A549 (cell line): ENCODE data around the gene HS3ST3B1. TPM values are rescaled to one million over a fixed set of nuclear protein-coding genes. Genes with fewer than 3 reads are reported as not detected.

ENCODE experiments used
- ATAC-seq, 2 experiments: fragments of 200-7000 bp in 1 of 2; fragments of >200 bp in 1 of 2; cut with Nextera tagmentation in 1 of 2; cut with Tn5 transposase in 1 of 2; 3 replicates each; pipeline versions ENCODE4 v1.8.0 to v1.9.1; 2018 to 2020; ENCODE audit warnings: mild to moderate bottlenecking in 1 of 2, moderate library complexity in 1 of 2
- CTCF ChIA-PET: fragments of 300-600 bp; sonication (Branson Sonifier 250); formaldehyde crosslinking; extraction: SDS; loops from one replicate; lab custom pipeline; 2021; ENCODE audit warnings: antibody characterized with exemption, inconsistent platforms; lab: Yijun Ruan, JAX
- POLR2A ChIA-PET: fragments of 350-600 bp; formaldehyde crosslinking; extraction: SDS; loops from one replicate; lab custom pipeline; 2021; ENCODE audit warnings: antibody characterized with exemption, inconsistent platforms; lab: Yijun Ruan, JAX
- DNase-seq, 2 experiments: peaks; one replicate each; pipeline versions ENCODE4 v3.0.0 to v3.0.0-alpha.2; 2011 to 2016; ENCODE audit warnings: low read depth in 1 of 2, low spot score in 1 of 2
- FAIRE-seq: peaks from 2 replicates; lab custom pipeline; 2011; peaks lifted over from hg19 to GRCh38; lab: Jason Lieb, UNC
- H3K27ac ChIP-seq, 2 experiments: fragments of >200 bp; sonication (Bioruptor Twin); formaldehyde crosslinking; 3 replicates each; pipeline ENCODE4 v1.5.1; 2016 to 2017
- H3K4me1 ChIP-seq: fragments of >200 bp; sonication (Bioruptor Twin); formaldehyde crosslinking; 3 replicates; pipeline ENCODE4 v1.6.1; 2016
- H3K4me2 ChIP-seq: fragments of >200 bp; sonication (Bioruptor Twin); formaldehyde crosslinking; 3 replicates; pipeline ENCODE4 v1.6.1; 2016
- H3K4me3 ChIP-seq: fragments of >200 bp; sonication (Bioruptor Twin); formaldehyde crosslinking; 3 replicates; pipeline ENCODE4 v1.5.1; 2016
- H3K9me3 ChIP-seq: fragments of >200 bp; sonication (Bioruptor Twin); formaldehyde crosslinking; 3 replicates; pipeline ENCODE4 v1.6.1; 2016
- ATOH8 ChIP-seq: fragments of 250-450 bp; sonication (Bioruptor Pico); IDR thresholded peaks from 2 replicates; pipeline ENCODE4 v1.5.0; 2020; ENCODE audit warnings: low read depth, mild to moderate bottlenecking, moderate library complexity
- CBX2 ChIP-seq: fragments of 200-600 bp; sonication (generic); IDR thresholded peaks from 2 replicates; pipeline ENCODE4 v1.6.1; 2016; ENCODE audit warnings: low read depth, mild to moderate bottlenecking, borderline replicate concordance
- CHD4 ChIP-seq: fragments of 200-600 bp; sonication (generic); IDR thresholded peaks from 2 replicates; pipeline ENCODE4 v1.6.1; 2016; ENCODE audit warnings: antibody characterized with exemption, mild to moderate bottlenecking, borderline replicate concordance
- E2F6 ChIP-seq: IDR thresholded peaks from 2 replicates; pipeline ENCODE4 v1.6.1; 2012; ENCODE audit warnings: low read depth, borderline replicate concordance
- ESRRA ChIP-seq: fragments of 150-350 bp; IDR thresholded peaks from 2 replicates; pipeline ENCODE4 v1.6.1; 2014; ENCODE audit warnings: mild to moderate bottlenecking, low read length, borderline replicate concordance
- FOSB ChIP-seq: fragments of 250-450 bp; sonication (Bioruptor Pico); IDR thresholded peaks from 2 replicates; pipeline ENCODE4 v1.5.0; 2020; ENCODE audit warnings: mild to moderate bottlenecking, moderate library complexity
- HDAC2 ChIP-seq: fragments of 200-600 bp; sonication (generic); IDR thresholded peaks from 2 replicates; pipeline ENCODE4 v1.6.1; 2016
- HOXB13 ChIP-seq: fragments of 250-450 bp; sonication (Bioruptor Pico); IDR thresholded peaks from 2 replicates; pipeline ENCODE4 v1.5.0; 2020; ENCODE audit warnings: low read depth, mild to moderate bottlenecking, moderate library complexity
- JUNB ChIP-seq: fragments of >200 bp; sonication (Bioruptor Twin); formaldehyde crosslinking; IDR thresholded peaks from 2 replicates; pipeline ENCODE4 v1.6.1; 2016
- MAX ChIP-seq: IDR thresholded peaks from 2 replicates; pipeline ENCODE4 v1.6.1; 2012
- MAZ ChIP-seq: fragments of 150-350 bp; IDR thresholded peaks from 2 replicates; pipeline ENCODE4 v1.6.1; 2014; ENCODE audit warnings: antibody characterized with exemption, low read depth, low read length, borderline replicate concordance
- MYC ChIP-seq: IDR thresholded peaks from 2 replicates; pipeline ENCODE4 v1.6.1; 2012; ENCODE audit warnings: mild to moderate bottlenecking, inconsistent platforms, low read length, improper control_type of control experiment, borderline replicate concordance
- NFE2L2 ChIP-seq: fragments of 150-350 bp; conservative IDR thresholded peaks from 2 replicates; pipeline ENCODE4 v1.6.1; 2014; ENCODE audit warnings: low read length
- NPAS2 ChIP-seq: fragments of 250-450 bp; sonication (Bioruptor Pico); IDR thresholded peaks from 2 replicates; pipeline ENCODE4 v1.8.0; 2022; ENCODE audit warnings: mild to moderate bottlenecking, moderate library complexity, borderline replicate concordance
- PBX3 ChIP-seq: IDR thresholded peaks from 2 replicates; pipeline ENCODE4 v1.6.1; 2012
- POLR2A ChIP-seq: IDR thresholded peaks from 2 replicates; pipeline ENCODE4 v1.6.1; 2012; ENCODE audit warnings: mild to moderate bottlenecking, low read length
- RAD21 ChIP-seq, 2 experiments: fragments of >200 bp in 1 of 2; sonication (Bioruptor Twin) in 1 of 2; formaldehyde crosslinking in 1 of 2; IDR thresholded peaks in 1 of 2; conservative IDR thresholded peaks in 1 of 2; 2 replicates in 1 of 2; 3 replicates in 1 of 2; pipeline ENCODE4 v1.6.1; 2012 to 2018; ENCODE audit warnings: inconsistent platforms in 1 of 2
- RNF2 ChIP-seq: fragments of 200-600 bp; sonication (generic); IDR thresholded peaks from 2 replicates; pipeline ENCODE4 v1.6.1; 2016; ENCODE audit warnings: low read depth, mild to moderate bottlenecking, antibody characterized with exemption, moderate library complexity, borderline replicate concordance
- SMC3 ChIP-seq: fragments of >200 bp; sonication (Bioruptor Twin); formaldehyde crosslinking; IDR thresholded peaks from 3 replicates; pipeline ENCODE4 v1.6.1; 2018; ENCODE audit warnings: inconsistent platforms
- TFCP2L1 ChIP-seq: fragments of 250-450 bp; sonication (Bioruptor Pico); IDR thresholded peaks from 2 replicates; pipeline ENCODE4 v1.5.0; 2021; ENCODE audit warnings: mild to moderate bottlenecking
- ZC3H11A ChIP-seq: fragments of 450-650 bp; IDR thresholded peaks from 2 replicates; pipeline ENCODE4 v1.6.1; 2014; ENCODE audit warnings: antibody characterized with exemption, mild to moderate bottlenecking
- ZNF302 ChIP-seq: fragments of 250-450 bp; sonication (Bioruptor Pico); IDR thresholded peaks from 2 replicates; pipeline ENCODE4 v1.9.0; 2021; ENCODE audit warnings: inconsistent platforms, mild to moderate bottlenecking, moderate library complexity
- WGBS: methylation state at CpG from one replicate; pipeline ENCODE4 v1.1.6; 2017; ENCODE audit errors: missing lambda C conversion rate; 5-methylcytosine and 5-hydroxymethylcytosine counted together
- polyA plus RNA-seq, 4 experiments: library from polyadenylated mRNA; depleted of rRNA in 3 of 4; stranded (reverse); fragments of >200 nt; fragmentation: RNase III in 1 of 4; extraction: RNeasy Plus Mini Kit Qiagen cat#74134 plus additional on column Dnase treatment in 1 of 4; gene quantifications; 2 replicates in 3 of 4; 3 replicates in 1 of 4; pipeline ENCODE4 v1.2.3, GENCODE V29; 2011 to 2017

Gene HS3ST3B1
- polyA plus RNA-seq, 2 of the 4 experiments (the other 2 are of a cell fraction): 0.15 to 0.44 TPM

- FAIRE-seq (no peak), ATAC-seq (no peak), DNase-seq (no peak)
- no peaks in the 10 kb centered on the region for H3K4me1 ChIP-seq
- H3K4me2 ChIP-seq: no peak overlapping the region
- no peak overlapping the region for H3K4me3 ChIP-seq
- TF ChIP-seq RNF2: no peak
- no peak for TF ChIP-seq RAD21 (conservative IDR thresholded peaks at IDR 0.05 in 1 of 2, IDR thresholded peaks at IDR 0.05 in 1 of 2)
- no peak for TF ChIP-seq HOXB13 (CRISPR knock-in tag)
- no peak for TF ChIP-seq NPAS2 (CRISPR knock-in tag)
- no peak for TF ChIP-seq ESRRA
- TF ChIP-seq SMC3: no peak
- no peak for TF ChIP-seq POLR2A
- no peak for TF ChIP-seq NFE2L2
- no peak for TF ChIP-seq FOSB (CRISPR knock-in tag)
- no peak overlapping the region for H3K27ac ChIP-seq
- ChIA-PET CTCF (no interaction called here), POLR2A (no interaction called here)
- WGBS: 47% methylated on average over 6 of the region's 6 CpGs
- no peaks in the 10 kb centered on the region for H3K9me3 ChIP-seq
These were observed 45.9 kb downstream of the HS3ST3B1 start for GRCh38 chr17:14346801-14347200.

- Histone ChIP-seq H3K4me3 (no peak overlapping the region), H3K9me3 (no peaks in the 10 kb centered on the region), H3K4me2 (no peak overlapping the region), H3K27ac (no peak overlapping the region), H3K4me1 (no peaks in the 10 kb centered on the region)
- DNase-seq (no peak), FAIRE-seq (no peak), ATAC-seq (no peak)
- 76% methylated on average over 3 of the region's 3 CpGs for WGBS
- TF ChIP-seq ZC3H11A: no peak
- TF ChIP-seq PBX3: no peak
- no peak for TF ChIP-seq TFCP2L1 (CRISPR knock-in tag)
- TF ChIP-seq MAX: no peak
- no peak for TF ChIP-seq ESRRA
- no peak for TF ChIP-seq E2F6
- TF ChIP-seq JUNB: no peak
- ChIA-PET CTCF (no interaction called here), POLR2A (no interaction called here)
These were observed 50.6 kb downstream of the HS3ST3B1 start for GRCh38 chr17:14351493-14351892.

- Histone ChIP-seq H3K4me2 (no peak overlapping the region), H3K4me3 (no peak overlapping the region), H3K4me1 (no peaks in the 10 kb centered on the region), H3K27ac (no peak overlapping the region), H3K9me3 (no peaks in the 10 kb centered on the region)
- no peak for TF ChIP-seq HDAC2
- TF ChIP-seq CBX2: no peak
- TF ChIP-seq ZNF302 (CRISPR knock-in tag): no peak
- TF ChIP-seq MAZ: no peak
- TF ChIP-seq CHD4: no peak
- no peak for TF ChIP-seq MYC
- no peak for TF ChIP-seq ATOH8
- FAIRE-seq (no peak), DNase-seq (no peak), ATAC-seq (no peak)
- 82% methylated on average over 2 of the region's 2 CpGs for WGBS
- CTCF ChIA-PET: interaction anchor here (0.9 kb wide), 1 partner anchor 11 kb away, joined by 3 read pairs; no protein-coding TSS in a partner anchor
- POLR2A ChIA-PET: no interaction called here
These were observed 51.3 kb downstream of the HS3ST3B1 start for GRCh38 chr17:14352136-14352535.
